Activated CD4-positive, alpha-beta T cell treated with anti-CD3 and anti-CD28 coated beads for 1 hour (primary cell): Measurements from ENCODE around the gene TRAK1.

Source experiments
- DNase-seq: peaks from one replicate; pipeline ENCODE4 v3.0.0-alpha.2; 2020

Gene TRAK1

DNA sequence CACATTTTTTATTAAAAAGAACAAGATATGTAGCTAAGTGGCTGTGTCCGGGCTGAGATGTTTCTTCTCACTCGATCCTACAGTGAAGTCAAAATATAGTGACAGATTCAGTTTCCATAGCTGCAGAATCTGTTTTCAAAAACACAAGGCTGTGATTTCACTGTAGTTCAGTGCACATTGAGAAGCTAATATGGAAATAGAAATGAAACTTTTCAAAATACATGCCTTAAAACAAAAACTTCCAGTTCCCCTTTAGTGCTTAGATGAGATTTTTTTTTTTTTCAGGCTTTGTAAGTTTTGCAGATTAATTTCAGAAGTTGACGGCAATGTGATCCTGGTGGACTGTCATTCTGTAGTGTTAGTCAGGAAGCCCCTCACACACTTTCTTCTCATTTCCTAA, 23.8 kb upstream of the TRAK1 start:
- no peak for DNase-seq

DNA sequence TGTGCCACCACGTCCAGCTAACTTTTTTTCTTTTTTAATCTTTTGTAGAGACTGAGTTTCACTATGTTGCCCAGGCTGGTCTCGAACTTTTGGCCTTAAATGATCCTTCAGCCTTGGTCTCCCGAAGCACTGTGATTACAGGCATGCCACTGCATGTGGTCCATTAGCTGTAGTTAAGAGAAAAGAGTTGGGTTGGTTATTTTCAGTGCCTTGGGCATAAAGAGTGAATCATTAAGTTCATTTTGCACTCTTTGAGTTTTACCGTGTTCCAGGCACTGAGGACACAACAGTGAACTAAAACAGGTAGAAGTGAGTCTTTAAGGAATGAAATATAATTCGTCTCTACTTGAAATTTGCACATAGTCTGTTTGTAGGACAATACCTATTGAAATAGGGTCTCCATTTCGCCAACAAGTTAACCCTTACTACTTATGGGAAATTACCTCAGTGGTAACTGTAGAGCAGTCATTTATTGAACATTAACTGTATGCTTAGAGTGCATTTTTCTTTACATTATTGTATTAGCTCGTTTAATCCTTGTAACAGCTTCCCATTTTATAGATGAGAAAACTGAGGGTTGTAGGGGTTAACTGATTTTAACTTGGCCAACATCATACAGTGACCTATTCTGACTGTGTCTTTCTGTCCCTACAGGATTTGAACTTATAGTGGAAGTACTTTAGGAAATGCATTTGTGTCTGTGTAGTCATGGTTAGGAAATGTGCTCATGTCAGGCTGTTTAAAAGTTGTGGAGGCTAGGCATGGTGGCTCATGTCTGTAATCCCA, 22.7 kb upstream of the TRAK1 start:
- no peak for DNase-seq

DNA sequence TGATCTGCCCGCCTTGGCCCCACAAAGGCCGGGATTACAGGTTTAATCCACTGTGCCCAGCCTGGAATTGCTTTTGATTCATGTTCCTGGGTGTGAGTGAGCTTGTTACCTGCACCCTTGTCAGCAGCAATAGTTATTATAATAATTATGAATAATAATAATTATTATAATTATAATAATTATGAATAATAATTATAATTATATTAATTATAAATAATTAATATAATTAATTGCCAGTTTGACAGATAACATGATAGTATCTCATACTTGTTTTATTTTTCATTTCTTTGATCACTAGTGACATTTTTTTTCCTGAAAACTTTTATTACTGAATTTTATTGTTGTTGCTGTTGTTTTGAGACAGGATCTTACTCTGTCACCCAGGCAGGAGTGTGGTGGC, 21.1 kb upstream of the TRAK1 start:
- DNase-seq = no peak

DNA sequence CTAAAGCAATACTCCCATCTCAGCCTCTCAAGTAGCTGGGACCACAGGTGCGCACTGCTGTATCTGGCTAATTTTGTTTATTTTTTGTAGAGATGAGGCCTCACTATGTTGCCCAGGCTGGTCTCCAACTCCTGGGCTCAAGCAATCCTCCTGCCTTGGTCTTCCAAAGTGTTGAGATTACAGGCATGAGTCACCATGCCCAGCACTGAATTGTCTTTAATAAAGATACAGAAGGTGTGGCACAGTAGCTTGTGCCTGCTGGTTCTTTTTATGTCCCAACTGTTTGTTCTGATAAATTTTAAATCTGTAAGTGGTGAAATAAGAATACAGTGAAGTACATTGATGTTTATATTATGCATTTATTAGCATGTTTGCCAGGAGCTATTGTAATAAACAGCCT, 20.6 kb upstream of the TRAK1 start:
- DNase-seq = no peak

DNA sequence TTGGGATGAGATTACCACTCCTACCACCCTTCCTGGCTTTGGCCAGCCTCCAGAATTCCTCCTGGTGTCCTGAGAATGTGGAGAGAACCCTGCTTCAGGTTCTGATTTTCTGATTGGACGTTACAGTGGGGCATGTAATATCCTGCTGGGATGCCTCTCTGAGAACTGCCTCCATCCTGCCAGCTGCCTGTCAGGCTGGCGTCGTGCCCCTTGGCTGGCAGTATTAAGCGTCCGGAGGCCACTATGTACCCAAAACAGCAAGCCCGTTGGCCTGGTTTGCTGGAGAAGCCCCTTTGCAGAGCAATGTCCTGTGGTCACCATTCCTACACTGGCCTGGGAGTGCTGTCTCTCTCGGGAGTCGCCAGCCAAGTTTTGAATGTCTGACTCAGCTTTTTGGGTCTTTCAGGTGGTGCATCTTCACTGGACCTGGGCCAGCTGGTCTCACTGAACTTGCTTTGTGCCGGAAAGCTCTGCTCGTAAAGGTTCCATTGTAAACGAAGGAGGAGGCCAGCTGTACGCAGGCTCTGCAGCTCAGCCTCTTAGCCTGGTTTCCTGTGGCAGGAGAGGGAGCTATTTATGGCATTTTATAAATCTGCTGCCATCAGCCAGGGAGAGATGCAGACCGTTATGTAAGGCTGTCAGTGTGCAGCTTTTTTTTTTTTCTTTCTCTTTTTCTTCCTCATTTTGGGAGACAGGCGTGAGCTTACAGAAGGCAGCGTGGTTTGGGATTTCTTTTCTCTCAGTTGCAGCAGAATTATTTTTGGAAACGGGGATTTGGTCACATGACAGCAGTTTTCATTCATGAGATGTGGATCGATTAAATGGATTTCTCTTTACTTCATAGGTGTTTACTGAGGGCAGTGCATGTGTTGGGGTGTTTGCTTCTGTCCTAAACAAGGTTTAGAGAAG, 19.0 kb upstream of the TRAK1 start:
- no peak for DNase-seq

DNA sequence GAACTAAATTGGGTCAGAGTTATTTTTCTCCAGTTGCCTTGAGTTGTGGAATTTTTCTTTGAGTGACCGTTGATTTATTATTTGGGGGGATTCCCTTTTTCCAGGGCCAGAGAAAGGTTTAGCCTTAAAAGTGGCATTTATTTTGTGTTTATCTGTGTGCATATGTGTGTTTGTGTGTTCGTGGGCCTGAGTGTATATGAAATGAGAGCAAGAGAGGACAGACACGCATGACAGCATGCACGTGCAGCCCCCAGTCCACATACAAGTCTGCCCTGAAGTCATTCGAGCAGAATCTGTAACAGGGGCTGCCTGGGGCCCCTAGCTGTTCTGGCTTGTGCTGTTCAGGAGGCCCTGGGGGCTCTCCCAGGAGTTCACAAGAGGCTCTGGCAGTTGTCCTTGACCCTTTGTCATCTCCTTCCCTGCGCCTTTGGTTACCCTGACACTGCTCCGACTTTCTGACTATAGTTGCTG, 18.3 kb upstream of the TRAK1 start:
- DNase-seq = no peak

DNA sequence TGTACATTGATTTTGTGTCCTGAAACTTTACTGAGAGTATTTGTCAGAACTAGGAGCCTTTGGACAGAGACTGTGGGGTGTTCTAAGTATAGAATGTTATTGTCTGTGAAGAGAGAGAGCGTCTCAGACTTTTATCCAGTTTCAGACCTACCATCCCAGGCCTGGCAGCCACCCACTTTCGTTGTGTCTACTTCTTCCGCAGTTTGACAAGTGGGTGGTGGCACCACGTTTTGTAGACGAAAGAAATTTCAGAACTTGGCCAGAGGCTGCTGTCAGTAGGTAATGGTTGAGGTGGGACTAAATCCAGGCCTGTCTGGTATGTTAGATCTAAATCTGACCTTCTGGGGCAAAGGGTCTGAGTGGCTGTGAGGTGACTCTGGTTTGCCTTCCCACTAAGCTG, 13.4 kb upstream of the TRAK1 start:
- no peak for DNase-seq

DNA sequence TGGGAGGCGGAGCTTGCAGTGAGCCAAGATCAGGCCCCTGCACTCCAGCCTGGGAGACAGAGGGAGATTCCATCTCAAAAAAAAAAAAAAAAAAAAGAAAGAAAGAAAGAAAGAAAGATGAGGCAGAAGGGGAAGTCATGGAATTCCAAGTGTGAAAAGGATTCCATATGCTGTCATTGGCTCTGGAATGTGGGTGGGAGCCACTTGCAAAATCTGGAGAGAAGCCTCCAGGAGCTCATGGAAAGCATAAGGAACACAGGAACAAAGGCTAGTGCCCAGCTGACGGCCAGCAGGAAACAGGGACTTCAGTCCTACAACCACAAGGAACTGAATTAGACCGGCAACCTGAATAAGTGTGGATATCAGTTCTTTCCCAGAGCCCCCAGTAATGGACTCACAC, 12.5 kb upstream of the TRAK1 start:
- DNase-seq = no peak

DNA sequence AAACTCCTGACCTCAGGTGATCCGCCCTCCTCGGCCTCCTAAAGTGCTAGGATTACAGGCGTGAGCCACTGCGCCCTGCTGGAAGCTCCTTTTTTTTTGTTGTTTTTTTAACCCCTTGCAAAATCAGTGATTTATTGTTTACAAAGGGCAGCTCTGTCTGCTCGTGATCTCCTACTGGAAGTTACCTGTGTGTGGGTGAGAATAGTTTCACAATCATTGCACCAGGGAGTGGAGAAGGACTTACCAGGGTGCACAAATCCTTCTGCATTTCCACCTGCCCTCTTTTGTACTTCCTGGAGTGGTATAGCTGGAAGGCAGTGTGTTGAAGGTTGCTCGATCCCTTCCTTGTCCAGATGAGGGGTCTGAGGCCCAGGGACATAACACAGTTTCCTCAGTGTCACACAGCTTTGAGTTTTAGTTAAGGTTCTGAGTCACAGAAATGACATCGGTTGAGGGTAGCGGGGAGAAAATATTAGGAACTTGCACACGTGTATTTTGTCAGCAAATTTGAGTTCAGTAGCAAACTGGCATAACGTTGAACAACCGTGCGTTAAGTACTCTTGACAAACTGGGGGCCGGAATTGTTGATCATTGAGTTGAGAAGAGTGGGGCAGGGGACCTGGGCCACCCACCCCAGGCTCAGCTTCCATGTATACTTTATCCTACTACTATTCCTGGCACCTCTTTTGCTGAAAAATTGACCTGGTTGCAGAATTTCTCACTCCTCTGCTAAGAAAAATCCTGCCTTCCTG, 11.3 kb upstream of the TRAK1 start:
- no peak for DNase-seq

DNA sequence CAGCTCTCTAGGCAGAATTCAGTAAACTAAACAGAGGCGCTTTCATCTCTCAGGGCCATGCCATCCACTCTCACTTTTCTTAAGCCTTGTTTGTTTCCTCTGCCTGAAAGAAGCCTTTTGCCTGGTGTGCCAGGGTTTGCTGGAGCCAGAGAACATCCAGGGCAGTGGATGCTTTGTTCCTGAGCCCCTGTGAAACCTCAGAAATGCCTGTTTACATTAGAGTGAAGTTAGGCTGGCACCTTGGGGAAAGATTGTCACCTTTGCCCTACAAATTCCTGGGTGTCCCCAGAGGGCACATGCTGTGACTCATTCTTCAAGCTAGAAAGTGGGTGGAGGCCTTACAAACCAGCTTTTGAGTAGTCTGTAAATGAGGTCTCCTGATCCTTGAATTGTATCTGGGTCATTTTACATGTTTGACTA, 10.7 kb upstream of the TRAK1 start:
- no peak for DNase-seq

DNA sequence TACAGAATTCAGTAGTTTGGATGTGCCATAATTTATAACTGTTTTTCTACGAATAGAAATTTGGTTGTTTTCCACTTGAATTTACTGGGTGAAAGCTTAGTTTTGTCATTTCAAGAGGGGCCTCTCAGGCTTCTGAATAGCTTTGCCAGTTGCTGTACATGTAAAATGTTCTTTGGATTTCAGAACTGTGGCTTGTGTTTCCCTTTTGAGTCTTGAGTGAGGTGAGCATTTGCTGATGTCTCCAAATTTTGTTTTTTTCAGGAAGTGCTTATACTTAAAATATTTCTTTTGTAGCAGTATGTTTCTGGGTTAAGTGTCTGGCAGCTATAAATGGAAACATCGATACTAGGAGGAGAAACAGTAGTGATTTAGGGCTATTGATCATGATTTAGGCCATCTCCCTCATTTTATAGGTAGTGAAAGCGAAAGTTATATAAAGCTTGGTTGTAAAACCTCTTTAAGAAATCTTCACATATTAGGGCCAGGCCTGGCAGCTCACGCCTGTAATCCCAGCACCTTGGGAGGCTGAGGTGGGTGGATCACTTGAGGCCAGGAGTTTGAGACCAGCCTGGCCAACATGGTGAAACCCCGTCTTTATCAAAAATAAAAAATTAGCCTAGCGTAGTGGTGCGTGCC, 9.2 kb upstream of the TRAK1 start:
- no peak for DNase-seq

DNA sequence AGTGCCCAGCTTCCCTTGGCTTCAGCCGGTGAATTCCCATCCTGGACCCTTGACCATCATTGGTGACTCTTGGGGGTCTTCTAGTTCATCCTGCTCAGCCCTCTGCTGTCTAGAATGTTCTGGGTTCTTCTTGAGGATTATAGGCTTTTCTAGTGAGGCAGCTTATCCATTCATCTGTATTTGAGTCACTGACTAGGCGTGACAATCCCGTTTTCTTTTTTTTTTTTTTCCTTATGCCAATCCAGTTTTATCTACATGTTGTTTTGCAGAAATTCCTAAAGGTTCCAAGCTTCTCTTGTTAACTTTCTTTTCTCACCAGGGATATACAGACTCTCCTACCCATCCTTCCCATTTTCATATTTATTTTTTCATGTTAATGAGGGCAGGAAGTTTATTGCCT, 6.6 kb upstream of the TRAK1 start:
- no peak for DNase-seq

DNA sequence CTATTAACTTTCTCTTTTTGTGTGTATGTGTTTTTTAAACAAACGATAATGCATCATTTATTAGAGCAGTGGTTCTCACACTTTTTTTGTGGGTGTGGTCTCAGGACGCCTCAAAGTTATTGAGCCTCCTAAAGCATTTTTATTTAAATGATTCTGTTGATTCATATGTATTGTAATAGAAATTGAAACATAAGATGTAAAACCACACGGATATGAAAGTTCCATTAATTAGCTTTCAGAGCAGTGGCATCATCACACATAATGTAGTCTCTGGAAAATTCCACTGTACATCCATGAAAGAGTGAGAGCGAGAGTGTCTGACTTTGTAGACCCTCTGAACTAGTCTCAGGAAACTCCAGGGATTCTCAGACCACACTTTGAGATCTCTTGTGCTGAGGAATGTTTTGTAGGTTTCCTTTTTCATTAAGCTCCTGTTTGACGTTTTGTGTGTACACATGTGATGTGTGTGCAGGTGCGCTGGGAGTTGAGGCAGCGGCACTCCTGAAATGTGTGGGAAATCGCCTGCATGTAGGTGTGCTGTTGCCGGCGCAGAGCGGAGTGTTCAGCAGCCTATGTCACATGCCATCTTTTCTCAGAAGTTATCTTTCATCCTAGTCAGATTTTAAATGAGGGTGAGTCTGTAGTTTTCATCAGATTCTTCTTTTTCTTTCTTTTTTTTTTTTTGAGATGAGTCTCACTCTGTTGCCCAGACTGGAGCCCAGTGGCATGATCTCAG, 5.3 kb upstream of the TRAK1 start:
- DNase-seq = no peak

DNA sequence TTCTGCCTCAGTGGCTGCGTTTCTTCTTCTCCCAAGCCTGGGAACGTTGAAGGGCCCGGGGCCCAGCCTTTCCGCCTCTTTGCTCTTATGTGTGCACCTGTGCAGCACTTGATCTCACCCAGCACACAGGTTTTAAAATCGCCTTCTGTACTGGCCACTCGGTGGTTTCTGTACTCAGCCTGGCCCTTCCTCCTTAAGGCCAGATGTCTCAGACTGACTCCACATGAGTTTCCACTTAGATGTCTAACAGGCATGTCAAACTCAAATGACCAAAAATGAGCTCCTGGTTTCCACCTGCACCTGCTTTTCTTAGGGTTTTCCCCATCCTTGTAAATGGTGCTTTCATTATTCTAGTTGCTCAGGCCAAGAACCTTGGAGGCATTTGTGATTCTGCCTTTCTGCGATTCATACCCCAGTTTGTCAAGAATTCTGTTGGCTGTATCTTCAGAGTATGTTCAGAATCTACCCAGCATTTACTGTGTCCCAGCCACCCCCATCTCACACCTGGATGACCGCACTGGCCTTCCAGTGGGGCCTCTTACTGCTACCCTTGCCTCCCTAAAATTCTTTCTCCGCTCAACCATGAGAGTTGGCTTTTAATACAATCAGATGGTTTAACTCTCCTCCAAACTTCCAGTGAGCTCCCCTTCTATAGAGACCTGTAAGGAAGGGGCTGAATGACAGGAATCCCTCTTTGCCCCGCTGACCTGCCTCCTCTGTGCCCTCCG, 2.2 kb upstream of the TRAK1 start:
- DNase-seq = no peak

DNA sequence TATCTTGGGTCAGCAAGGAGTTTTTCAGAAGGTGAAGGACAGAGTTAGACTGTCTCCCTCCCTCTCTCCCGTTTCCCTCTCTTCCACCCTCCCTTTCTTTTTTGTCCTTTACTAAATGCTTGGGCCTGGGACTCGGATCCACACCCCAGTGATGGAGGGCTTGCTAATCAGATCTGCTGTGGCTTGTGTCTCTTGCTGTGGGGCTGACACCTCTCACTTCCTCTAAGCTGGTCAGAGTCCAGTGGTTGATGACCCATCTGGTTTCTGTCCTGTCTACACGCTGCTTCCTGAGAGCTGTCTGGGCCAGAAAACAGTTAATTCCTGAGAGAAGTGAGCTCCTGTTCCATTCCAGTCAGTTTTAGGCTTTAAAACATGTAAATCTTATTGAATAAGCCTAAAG, 849 bp downstream of the TRAK1 start:
- DNase-seq = no peak

DNA sequence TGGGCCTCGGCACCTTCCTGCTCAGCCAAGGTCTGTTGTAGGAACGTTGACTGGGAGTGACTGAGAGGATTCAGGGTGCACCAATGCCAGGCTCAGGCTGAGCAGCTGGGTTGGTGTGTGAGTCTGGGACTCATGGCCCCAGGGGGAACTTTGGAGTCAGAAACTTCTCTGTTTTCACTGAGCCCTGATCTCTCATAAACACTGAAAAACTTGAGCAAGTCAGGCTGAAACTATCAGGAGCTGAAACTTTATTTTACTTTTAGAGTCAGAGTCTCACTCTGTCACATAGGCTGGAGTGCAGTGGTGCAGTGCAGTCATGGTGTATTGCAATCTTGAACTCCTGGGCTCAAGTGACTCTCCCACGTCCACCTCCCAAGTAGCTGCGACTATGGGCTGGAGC, 3.0 kb downstream of the TRAK1 start:
- no peak for DNase-seq

DNA sequence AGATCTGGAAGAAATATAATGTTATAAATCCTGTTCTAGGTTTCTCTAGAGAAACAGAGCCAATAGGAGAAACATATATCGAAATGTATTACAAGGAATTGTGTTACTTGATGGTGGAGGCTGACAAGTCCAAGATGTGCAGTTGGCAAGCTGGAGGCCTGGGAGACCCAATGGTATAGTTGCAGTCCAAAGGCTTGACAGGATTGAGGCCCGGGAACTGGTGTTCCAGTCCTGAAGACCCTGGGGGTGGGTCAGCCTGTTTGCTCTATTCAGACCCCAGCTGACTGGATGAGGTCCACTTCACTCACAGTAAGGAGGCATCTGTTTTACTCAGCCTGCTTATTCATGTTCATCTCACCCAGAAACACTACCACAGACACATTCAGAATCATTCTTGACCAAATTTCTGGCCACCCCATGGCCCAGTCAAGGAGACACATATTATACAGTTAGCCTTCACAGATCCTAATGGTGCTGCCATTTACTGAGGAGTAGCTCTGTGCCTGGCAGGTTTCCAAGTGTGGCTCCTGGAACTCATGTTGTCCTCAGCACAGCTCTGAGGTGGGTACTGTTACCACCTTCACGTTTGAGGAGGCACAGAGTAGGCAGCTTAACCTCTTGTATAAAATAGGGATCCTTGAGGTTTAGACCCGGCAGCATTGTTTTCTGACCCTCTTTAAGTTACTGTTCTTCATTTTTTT, 3.7 kb downstream of the TRAK1 start:
- DNase-seq = no peak

DNA sequence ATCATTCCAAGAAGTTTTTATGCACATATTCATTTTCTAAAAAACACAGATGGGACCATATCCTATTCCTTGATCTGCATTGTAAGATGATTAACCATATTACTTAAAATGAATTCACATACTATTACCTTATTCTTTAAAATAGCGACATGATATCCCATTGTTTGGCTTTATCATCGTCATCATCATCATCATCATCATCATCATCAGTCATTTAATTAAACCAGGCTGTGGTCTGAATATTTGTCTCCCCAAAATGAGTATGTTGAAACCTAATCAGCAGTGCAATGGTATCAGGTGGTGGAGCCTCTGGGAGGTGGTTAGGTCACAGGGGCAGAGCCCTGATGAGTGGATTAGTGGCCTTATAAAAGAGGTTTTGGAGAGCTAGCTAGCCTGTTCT, 4.4 kb downstream of the TRAK1 start:
- no peak for DNase-seq

DNA sequence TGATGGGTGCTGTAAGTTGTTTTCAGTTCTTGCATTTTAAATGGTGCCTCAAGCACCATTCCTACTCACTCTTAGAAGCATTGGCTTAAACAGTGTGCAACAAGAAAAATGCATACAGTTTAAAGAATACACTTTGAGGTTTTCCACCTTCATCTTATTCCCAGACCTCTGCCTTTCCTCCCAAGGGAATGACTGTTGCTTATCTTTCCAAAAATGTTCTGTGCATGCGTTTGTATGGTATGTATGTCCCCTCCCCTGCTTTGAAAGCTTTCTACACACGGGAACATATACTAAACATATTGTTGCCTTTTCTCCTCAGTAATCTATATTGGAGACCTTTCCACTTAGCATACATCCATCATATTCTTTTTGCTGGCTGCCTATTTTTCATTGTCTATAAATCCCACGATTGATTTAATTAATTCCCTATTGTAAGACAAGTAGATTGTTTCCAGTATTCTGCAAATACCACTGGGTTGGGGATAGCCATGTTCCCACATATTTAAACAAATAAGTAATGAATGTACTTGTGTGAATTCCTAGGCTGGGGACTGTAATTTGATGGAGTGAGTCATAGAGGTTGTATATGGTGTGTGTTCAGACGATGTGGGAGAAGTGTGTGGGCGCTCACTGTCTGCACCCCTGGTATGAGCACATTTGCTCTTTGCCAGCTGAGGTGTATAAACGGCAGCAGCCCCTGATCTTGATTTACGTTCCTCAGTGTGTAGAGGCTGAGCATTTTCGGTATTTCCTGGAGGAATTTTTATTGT, 5.8 kb downstream of the TRAK1 start:
- no peak for DNase-seq

DNA sequence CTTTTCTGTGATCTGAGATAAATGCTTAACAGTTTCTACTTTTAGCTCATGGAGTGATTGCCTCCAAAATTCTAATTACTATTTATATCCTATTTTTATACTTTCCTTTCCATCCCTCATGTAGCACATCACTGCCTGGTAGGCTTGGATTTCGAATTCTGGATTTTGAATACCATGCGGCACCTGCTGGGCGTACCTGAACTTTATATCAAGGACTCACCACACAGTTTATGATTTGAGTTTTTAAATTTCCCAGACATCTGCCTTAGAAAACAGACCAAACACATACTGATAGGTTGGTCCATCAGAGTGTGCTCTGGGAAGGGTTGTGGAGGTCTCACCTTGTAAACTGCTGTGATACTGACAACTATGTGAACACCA, 6.4 kb downstream of the TRAK1 start:
- DNase-seq = no peak
